GM18505 (cell line): Measurements from ENCODE around the gene RIBC2.
"Not testable (repeated sequence)": the region's sequence is repeated elsewhere in the genome, so short reads cannot be mapped to it uniquely, and the experiment has no call there.

Source experiments
- ATAC-seq: cut with Tn5 transposase; IDR thresholded peaks from one replicate; pipeline ENCODE4 v1.9.1; 2021; ENCODE audit not compliant: unreplicated experiment
- POLR2A ChIP-seq: IDR thresholded peaks from 4 replicates; pipeline ENCODE4 v1.6.1; 2011; ENCODE audit warnings: borderline replicate concordance; ENCODE audit not compliant: insufficient read depth, insufficient read length; ENCODE audit errors: extremely low read depth

RIBC2 gene

DNA sequence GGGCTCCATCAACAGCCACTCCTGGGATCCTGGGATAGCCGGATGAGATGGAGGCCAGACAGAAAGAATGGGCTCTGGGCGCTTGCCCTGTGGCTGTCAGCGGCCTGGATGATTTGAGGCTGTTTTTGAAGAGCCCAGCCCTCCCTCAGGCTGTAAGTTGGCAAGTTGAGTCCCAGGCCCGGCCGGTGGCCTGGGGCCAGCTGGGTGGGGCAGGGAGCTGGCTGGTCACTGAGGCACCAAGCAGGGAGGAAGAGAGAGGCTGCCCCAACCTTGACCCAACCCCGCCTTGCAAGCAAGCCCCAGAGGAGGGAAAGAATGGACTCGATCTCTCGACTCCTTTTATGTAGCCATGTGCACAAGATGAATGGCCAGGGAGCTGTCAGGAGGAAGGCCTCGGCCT is 34.9 kb downstream of the RIBC2 start:
- TF ChIP-seq POLR2A, result no peak
- no peak for ATAC-seq

- ATAC-seq, result not testable (repeated sequence)
These were observed 35.9 kb downstream of the RIBC2 start for GRCh38 chr22:45449442-45449841.

DNA sequence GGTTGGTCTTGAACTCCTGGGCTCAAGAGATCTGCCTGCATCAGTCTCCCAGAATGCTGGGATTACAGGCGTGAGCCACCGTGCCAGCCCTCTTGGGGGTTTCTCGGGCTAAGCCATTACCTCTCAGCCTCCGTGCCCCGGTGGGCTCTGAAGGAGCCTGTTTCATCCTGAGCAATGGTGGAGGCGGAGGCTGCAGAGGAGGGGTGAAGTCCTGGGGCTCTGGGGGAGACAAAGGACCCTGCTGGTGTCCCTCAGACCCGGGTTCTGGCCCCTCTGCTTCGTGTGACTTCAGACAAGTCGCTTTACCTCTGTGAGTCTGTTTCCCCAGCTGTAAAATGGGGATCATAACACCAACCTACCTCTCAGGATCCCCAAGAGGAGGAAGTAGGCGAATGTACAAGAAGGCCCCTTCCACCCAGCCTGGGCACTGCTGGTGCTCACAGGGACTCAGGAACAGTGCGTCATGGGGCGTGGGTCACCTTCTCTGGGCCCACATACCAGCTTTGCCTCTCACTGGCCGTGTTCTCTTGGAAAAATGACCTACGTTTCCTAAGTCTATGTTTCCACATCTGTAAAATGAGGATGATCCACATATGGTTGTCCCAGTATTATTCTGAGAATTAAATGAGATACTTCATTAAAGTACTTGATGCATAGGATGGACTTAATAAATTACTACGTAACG is 36.8 kb downstream of the RIBC2 start:
- TF ChIP-seq POLR2A, result no peak
- no peak for ATAC-seq

GRCh38 chr22:45450921-45451651 is 37.6 kb downstream of the RIBC2 start:
- no peak for TF ChIP-seq POLR2A
- no peak for ATAC-seq

GRCh38 chr22:45451972-45452371 is 38.5 kb downstream of the RIBC2 start:
- ATAC-seq, result no peak
- TF ChIP-seq POLR2A, result no peak

DNA sequence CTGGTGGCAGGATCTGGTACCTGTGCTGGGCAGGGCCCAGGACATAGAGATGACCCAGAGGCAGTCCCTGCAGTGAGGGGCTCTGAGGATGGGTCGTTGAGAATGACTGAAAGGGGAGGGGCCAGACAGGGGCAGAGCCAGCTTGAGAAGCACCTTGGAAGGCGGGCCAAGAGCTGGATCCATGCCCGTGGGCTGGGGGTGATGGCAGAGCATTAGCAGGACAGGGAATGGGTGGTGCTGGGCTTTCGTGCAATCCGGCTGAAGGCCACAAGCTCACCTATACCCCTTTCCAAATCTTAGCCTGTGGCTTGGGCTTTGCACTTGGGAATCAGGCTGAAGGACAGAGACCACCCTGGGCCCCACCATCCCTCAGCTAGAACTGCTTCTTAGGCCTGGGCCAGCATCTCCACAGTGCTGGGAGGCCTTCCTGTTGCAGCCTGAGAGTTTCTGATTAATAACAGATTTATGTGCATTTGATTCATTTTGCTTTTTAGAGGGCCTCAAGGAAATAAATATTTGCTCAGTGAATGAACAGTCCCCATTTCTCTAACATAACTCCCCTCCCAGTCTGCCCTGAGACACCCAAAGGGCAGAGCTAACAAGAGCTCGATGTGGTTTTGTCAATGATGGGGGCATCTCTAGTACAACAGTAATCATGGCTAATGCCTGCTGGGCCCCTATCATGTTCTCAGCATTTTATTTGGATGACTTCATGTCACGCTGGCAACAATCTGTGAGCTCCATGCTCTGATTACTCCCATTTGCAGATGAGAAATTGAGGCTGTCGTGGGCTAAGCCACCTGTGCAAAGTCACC is 39.3 kb downstream of the RIBC2 start:
- no peak for TF ChIP-seq POLR2A

DNA sequence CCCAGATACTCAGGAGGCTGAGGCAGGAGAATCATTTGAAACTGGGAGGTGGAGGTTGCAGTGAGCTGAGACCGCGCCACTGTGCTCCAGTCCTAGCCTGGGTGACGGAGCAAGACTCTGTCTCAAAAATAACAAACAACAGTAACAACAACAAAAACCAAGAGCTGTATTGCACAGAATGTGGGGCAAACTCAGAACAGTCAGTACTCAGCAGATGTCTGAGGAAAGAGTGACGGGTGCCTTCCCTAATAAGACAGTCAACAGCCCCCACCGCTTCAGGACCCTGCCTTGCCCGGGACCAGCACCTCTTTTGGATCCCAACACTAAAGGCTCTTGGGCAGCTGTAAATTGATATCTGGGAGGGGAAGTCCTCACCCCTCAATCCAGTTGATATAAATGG is 40.3 kb downstream of the RIBC2 start:
- TF ChIP-seq POLR2A, result no peak
- no peak for ATAC-seq

More for the DNA sequence above, 39.3 kb downstream of the RIBC2 start:
- no peak for ATAC-seq

GRCh38 chr22:45454275-45454674 is 40.8 kb downstream of the RIBC2 start:
- ATAC-seq, result no peak
- TF ChIP-seq POLR2A, result no peak

GRCh38 chr22:45455212-45455611 is 41.7 kb downstream of the RIBC2 start:
- no peak for TF ChIP-seq POLR2A

DNA sequence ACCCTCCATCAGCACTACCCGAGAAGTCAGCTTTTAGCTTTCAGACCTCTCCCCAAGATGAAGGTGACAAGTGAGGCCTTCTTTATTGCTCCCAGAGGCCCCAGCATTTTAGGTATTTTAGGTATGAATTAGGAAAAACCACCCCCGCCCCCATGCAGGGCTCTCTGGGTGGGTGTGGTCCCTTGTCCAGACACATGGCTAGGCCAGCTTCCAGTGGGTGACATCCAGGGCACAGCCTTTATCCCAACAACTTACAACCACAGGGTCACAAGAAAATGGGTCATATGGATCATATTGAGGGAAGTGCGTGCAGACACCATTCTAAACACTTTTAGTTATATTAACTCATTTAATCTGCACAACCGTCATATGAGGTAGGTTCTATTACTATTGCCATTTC is 42.1 kb downstream of the RIBC2 start:
- no peak for TF ChIP-seq POLR2A
- ATAC-seq, result no peak

More at GRCh38 chr22:45455212-45455611, 41.7 kb downstream of the RIBC2 start:
- no peak for ATAC-seq

- TF ChIP-seq POLR2A, result no peak
- no peak for ATAC-seq
These were observed 43.3 kb downstream of the RIBC2 start for GRCh38 chr22:45456811-45457210.

DNA sequence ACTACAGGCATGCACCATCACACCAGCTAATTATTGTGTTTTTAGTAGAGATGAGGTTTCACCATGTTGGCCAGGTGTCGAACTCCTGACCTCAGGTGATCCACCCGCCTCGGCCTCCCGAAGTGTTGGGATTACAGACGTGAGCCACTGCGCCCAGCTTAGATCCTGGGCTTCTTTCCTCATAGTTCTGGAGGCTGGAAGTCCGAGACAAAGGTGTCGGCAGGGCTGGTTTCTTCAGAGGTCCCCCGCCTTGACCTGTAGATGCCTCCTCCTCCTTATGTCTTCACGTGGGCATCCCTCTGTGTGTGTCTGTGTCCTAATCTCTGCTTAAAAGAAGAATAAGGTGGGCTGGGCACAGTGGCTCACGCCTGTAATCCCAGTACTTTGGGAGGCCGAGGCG is 45.0 kb downstream of the RIBC2 start:
- ATAC-seq, result no peak
- TF ChIP-seq POLR2A, result no peak

- ATAC-seq, result no peak
- no peak for TF ChIP-seq POLR2A
These were observed 45.7 kb downstream of the RIBC2 start for GRCh38 chr22:45459235-45459634.
